Astrocyte of the cerebellum (primary cell): Measurements from ENCODE around the gene ITGB1BP1.

Source experiments
- DNase-seq: peaks from one replicate; pipeline ENCODE4 v3.0.0-alpha.2; 2011; ENCODE audit warnings: low read depth
- H3K4me3 ChIP-seq: 2 replicates; pipeline ENCODE4 v1.5.1; 2011; ENCODE audit warnings: mild to moderate bottlenecking, low read depth, low read length, moderate library complexity
- in situ Hi-C: cut with HindIII; loops from 2 replicates; pipeline ENCODE4 v1.10.0; 2017; ENCODE audit warnings: low sequenced_read_pairs
- TF ChIP-seq, protein P1 (sequence below): IDR thresholded peaks from 2 replicates; pipeline ENCODE4 v1.5.1; 2012; ENCODE audit warnings: low read length, low read depth, moderate library complexity, mild to moderate bottlenecking; ENCODE audit errors: missing control alignments

The ITGB1BP1 gene

DNA sequence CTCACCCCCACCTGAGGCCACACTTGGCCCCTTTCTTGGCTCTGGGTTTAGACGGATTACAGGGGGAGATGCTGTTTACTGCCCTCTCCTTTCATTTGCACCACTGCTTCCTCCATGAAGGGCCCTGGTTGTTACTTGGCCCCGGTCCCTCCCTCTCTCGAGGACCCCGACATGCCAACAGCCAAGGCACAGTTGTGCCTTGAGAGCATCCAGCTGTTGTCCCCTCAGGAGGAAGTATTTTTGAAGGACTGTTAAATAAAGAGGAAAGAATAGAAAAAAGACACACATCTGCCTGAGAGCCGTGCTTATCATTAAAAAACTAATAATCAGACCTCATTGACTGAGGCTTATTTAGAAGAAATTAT is 44.0 kb downstream of the ITGB1BP1 start:
- in situ Hi-C loops: no loop called here
- no peak overlapping the region for H3K4me3 ChIP-seq
- DNase-seq: no peak
- TF ChIP-seq, protein P1, sequence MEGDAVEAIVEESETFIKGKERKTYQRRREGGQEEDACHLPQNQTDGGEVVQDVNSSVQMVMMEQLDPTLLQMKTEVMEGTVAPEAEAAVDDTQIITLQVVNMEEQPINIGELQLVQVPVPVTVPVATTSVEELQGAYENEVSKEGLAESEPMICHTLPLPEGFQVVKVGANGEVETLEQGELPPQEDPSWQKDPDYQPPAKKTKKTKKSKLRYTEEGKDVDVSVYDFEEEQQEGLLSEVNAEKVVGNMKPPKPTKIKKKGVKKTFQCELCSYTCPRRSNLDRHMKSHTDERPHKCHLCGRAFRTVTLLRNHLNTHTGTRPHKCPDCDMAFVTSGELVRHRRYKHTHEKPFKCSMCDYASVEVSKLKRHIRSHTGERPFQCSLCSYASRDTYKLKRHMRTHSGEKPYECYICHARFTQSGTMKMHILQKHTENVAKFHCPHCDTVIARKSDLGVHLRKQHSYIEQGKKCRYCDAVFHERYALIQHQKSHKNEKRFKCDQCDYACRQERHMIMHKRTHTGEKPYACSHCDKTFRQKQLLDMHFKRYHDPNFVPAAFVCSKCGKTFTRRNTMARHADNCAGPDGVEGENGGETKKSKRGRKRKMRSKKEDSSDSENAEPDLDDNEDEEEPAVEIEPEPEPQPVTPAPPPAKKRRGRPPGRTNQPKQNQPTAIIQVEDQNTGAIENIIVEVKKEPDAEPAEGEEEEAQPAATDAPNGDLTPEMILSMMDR: no peak

DNA sequence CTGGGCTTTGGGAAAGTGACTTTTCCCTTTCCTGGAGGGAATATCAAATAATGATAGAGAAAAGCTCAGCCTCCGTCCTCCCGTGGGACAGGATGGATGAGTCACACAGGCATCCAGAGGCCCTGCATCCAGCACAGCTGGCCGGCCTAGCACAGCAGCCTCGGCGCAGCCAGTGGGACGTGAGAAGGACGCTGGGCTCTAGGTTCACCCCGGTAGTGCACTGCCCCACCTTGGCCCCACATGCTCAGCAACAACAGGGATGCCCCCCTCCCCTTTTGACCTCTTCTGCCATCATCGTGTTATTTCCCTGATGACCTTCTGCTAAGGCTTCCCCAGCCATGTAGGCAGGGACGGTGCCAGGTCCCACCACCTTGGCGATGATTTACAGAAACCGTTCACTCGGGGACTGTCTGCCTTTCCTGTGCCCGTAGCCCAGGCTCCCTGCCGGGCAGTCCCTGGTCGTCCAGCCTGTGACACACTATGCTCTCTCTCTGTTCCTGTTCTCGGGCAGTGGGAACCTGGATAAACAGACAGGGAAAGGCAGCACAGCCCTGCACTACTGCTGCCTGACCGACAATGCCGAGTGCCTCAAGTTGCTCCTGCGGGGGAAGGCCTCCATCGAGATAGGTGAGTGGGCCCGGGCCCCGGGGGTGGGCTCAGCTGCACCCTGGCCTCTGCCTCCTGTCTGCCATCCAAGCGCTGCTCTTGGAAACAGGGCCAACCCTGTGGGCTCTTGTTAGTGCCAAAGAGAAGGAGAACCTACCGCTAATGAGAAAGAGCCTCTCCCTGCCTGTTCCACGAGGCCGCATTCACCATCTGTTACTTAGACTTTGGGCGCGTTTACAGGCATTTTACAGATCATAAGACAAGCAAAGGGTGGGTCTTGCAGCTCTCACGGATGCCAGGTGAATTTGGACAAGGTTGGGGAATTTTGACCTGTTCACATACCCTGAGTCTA is 44.6 kb downstream of the ITGB1BP1 start:
- no peak overlapping the region for H3K4me3 ChIP-seq
- TF ChIP-seq, protein P1: no peak
- no peak for DNase-seq
- in situ Hi-C loops: no loop called here

DNA sequence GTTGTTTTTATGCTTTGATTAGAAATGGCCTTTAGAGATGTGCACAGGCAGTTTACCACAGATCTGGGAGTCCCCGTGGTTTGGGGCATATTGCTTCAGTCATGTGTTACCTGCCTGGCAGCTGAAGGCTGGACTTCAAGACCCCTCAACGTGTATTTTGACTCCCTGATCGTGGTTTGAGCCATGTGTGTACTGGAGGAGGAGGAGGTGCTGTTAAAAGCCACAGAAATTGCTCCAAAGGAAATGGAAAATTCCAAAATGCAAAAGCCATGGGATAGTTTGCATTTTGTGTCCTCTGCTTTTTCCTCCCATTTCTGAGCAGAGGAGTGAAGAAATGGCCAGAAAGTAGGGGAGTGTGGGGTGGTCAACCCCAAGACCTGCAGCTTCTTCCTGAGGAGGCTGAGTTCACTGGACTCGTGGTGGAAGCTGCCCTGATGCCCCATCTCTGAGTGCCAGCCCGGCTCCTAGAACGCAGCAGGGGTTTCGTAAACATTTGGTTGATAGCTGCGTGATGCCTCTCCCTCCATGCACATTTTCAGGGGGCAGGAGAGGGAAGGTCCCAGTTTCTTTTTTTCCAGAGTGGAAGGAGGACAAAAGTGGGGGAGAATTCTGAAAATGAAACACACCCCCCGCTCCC is 45.7 kb downstream of the ITGB1BP1 start:
- in situ Hi-C loops: no loop called here
- DNase-seq: no peak
- TF ChIP-seq, protein P1: no peak
- H3K4me3 ChIP-seq: no peak overlapping the region

DNA sequence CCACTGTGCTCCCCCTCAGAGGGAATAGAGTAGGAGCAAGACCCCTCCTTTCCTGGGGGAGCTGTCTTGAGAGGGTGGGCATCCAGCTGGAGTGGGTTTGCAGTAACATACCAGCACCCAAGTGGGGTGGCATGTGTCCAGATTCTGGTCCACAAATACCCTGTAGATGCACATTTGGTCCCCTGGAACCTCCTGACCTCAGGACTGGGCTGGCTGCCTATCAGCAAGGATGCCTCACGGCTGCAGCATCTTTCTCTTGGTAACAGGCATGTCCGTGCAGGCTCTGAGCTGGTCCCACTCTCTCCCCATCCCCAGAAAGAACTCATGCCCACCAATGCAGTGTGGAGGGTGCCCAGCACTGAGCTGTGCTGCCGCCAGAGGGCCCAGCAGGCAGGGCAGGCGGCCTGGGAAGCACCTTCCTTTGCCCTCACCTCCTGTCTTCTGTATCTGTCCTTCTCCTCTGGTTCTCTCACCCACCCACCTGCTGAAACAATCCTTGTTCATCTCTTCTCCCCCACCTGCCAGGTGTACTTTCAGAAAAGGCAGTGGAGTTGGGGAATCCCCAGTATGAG is 47.4 kb downstream of the ITGB1BP1 start:
- in situ Hi-C loops: no loop called here
- no peak overlapping the region for H3K4me3 ChIP-seq
- TF ChIP-seq, protein P1: no peak
- no peak for DNase-seq

DNA sequence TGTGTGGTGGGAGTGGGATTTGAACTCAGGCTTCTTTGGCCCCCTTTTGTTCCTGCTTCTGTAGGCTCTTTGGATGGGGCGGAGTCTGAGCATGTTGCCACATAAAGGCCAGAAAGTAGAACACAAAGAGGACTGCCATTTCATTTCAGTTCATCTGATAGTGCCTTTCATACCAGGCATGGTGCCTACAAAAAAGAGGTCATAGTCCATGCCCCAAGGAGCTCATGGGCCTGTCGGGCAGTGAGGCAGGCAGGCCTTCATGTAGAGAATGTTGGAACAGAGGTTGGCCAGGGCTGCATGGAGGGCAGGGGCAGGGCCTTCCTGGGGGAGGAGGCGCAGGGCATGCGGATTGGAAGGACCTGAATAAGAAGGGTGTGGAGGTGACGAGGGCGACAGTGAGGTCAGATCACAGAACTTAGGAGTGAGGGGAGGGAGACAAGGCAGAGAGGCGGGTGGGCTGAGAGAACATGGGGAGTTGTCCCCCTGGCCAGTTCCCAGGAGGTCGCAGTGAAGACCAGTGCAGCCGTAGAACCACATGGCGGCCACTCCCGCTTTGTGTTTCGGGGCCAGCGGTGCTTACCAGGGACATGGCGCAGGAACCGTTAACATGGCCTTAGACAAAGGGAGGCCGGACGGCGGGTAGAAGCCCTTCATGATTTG is 49.1 kb downstream of the ITGB1BP1 start:
- no peak for DNase-seq
- TF ChIP-seq, protein P1: no peak
- in situ Hi-C loops: loop anchor here (25.0 kb wide), 1 partner anchor 512 kb away; no protein-coding TSS in a partner anchor
- H3K4me3 ChIP-seq: no peak overlapping the region

DNA sequence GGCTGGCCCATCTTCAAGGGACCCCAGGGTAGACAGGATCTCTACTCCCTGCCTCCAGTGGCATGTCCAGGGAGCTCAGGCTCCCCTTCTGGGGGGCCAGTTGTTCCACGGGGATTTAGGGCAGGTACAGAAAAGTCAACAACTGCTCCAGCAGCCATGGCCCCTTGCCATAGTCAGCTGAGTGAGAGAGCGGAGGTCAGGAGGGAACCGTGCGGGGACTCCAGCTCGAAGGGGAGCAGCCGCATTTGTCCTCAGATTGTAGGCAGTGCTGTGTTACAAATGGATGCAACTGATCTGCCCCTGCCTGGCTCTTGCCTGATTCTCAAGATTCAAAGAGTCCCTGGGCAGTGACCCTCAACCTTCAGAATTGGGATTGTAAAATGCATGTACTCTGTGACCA is 49.9 kb downstream of the ITGB1BP1 start:
- TF ChIP-seq, protein P1: no peak
- DNase-seq: no peak
- in situ Hi-C loops: loop anchor here (25.0 kb wide), 1 partner anchor 511 kb away; no protein-coding TSS in a partner anchor
- no peak overlapping the region for H3K4me3 ChIP-seq
